OCI-LY1 (cell line): ENCODE measurements around the gene RPP38.

Experiments used
- CTCF ChIP-seq: fragments of 200-600 bp; sonication (generic), shearing (Covaris generic); IDR thresholded peaks from 2 replicates; pipeline ENCODE4 v1.5.1; 2017; ENCODE audit warnings: mild to moderate bottlenecking, antibody characterized with exemption, low read length, moderate library complexity, mixed read lengths
- EZH2 ChIP-seq: fragments of 200-600 bp; sonication (generic), shearing (Covaris generic); IDR thresholded peaks from 2 replicates; pipeline ENCODE4 v1.8.0; 2017; ENCODE audit warnings: borderline replicate concordance, mixed run types, mild to moderate bottlenecking, antibody characterized with exemption, low read length, moderate library complexity, mixed read lengths

DNA sequence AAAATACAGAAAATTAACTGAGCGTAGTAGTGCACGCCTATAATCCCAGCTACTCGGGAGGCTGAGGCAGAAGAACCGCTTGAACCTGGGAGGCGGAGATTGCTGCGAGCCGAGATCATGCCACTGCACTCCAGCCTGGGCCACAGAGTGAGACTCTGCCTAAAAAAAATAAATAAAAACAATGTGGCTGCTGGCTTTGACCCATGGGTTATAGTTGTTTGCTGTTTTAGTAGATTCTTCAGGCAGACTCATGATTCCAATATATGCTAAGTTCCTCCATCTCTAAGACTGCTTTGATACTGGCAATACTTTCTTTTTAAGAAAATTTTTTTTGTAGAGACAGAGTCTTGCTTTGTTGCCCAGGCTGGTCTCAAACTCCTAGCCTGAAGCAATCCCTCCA lies 45.0 kb upstream of the RPP38 start:
- no peak for TF ChIP-seq CTCF
- no peak for TF ChIP-seq EZH2
